Muscle of leg (tissue), 11 donors: Measurements from ENCODE around the gene CMIP. TPM values are rescaled to one million over a fixed set of nuclear protein-coding genes. Genes with fewer than 3 reads are reported as not detected.

Experiments
- DNase-seq: peaks from one replicate; pipeline ENCODE4 v3.0.0; 2013
- H3K27ac ChIP-seq: one replicate; pipeline ENCODE4 v1.5.1; 2013; ENCODE audit warnings: mild to moderate bottlenecking, low read length, control low read depth
- H3K27me3 ChIP-seq: one replicate; pipeline ENCODE4 v1.6.1; 2013; ENCODE audit warnings: low read length; ENCODE audit not compliant: control insufficient read depth, insufficient read depth
- H3K36me3 ChIP-seq: one replicate; pipeline ENCODE4 v1.6.1; 2013; ENCODE audit warnings: low read length; ENCODE audit not compliant: control insufficient read depth, insufficient read depth
- H3K4me1 ChIP-seq: one replicate; pipeline ENCODE4 v1.6.1; 2013; ENCODE audit warnings: low read length; ENCODE audit not compliant: control insufficient read depth, insufficient read depth
- H3K4me3 ChIP-seq: one replicate; pipeline ENCODE4 v1.5.1; 2013; ENCODE audit warnings: low read length, control low read depth
- H3K9me3 ChIP-seq: replicated peaks from 2 replicates; pipeline ENCODE4 v1.6.1; 2013; ENCODE audit warnings: low read depth, low read length; ENCODE audit not compliant: control insufficient read depth
- WGBS: methylation state at CpG from one replicate; pipeline ENCODE4 v1.1.5; 2013; ENCODE audit warnings: missing lambda C conversion rate; ENCODE audit not compliant: insufficient coverage; 5-methylcytosine and 5-hydroxymethylcytosine counted together
- polyA plus RNA-seq, 8 donors: library from polyadenylated mRNA; unstranded; fragments of 120-200 nt; gene quantifications; one replicate each; pipeline versions ENCODE4 v1.2.1 to v1.2.3, GENCODE V29; 2013; ENCODE audit warnings: inconsistent platforms in 1 of 8, low replicate concordance in 1 of 8; ENCODE audit not compliant: insufficient read length in 8 of 8, insufficient read depth in 1 of 8
- total RNA-seq: library from RNA; stranded (reverse); fragments of 120-200 nt; gene quantifications from one replicate; pipeline ENCODE4 v1.2.4, GENCODE V29; 2013

Gene CMIP
- total and polyA plus RNA-seq, 9 donors: 5.5 to 24.3 (median 18.8) TPM

- 77% methylated on average over 25 of the region's 26 CpGs for WGBS
- Histone ChIP-seq H3K4me3 (no peak overlapping the region), H3K4me1 (peaks cover 51% of the 10 kb centered on the region), H3K27ac (no peak overlapping the region), H3K36me3 (no peaks in the 10 kb centered on the region), H3K27me3 (no peaks in the 10 kb centered on the region), H3K9me3 (no peaks in the 10 kb centered on the region)
- no peak for DNase-seq
Observed at GRCh38 chr16:81629034-81629802, 184.6 kb downstream of the CMIP start.

DNA sequence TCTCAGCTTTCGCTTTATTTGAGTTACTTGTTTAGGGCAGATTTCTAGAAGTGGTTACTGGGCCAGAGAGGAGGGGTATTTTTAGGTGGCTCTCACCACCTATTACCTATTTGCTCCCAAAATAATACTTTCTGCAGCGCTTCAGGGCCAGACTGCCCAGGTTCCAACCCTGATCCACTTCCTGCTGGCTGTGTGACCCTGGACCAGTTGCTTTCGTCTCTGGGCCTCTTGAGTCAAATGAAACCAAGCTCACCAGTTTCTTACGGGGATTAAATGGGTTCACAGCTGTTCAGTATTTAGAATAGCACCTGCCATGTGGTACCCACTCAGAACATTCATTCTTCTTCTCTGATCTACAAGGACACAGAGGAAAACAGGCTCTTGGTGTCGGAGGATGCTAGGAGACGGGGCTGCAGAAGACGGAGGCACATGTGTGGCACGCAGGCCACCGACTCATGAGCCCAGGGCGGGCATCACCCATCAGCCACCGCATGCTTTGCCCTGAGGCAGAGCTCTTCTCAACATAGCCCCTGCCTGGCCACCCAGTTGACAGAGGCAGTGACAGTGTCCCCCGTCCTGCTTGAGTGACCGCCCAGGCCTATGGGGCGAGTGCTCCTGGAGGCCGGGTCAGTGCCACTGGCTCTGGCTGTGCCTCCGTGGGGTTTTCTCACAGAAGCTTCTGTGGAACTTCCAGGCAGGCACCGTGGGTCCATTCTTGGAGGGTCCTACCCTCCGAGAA lies 185.5 kb downstream of the CMIP start:
- H3K36me3 ChIP-seq: no peaks in the 10 kb centered on the region
- H3K27me3 ChIP-seq: no peaks in the 10 kb centered on the region
- no peak overlapping the region for H3K4me3 ChIP-seq
- peaks cover 54% of the 10 kb centered on the region for H3K4me1 ChIP-seq
- 90% methylated on average over 14 of the region's 18 CpGs for WGBS
- no peak for DNase-seq
- no peaks in the 10 kb centered on the region for H3K9me3 ChIP-seq
- no peak overlapping the region for H3K27ac ChIP-seq

- H3K27ac ChIP-seq: peak overlapping the region; percentile 7
Observed at GRCh38 chr16:81630635-81631031, 186.0 kb downstream of the CMIP start.

DNA sequence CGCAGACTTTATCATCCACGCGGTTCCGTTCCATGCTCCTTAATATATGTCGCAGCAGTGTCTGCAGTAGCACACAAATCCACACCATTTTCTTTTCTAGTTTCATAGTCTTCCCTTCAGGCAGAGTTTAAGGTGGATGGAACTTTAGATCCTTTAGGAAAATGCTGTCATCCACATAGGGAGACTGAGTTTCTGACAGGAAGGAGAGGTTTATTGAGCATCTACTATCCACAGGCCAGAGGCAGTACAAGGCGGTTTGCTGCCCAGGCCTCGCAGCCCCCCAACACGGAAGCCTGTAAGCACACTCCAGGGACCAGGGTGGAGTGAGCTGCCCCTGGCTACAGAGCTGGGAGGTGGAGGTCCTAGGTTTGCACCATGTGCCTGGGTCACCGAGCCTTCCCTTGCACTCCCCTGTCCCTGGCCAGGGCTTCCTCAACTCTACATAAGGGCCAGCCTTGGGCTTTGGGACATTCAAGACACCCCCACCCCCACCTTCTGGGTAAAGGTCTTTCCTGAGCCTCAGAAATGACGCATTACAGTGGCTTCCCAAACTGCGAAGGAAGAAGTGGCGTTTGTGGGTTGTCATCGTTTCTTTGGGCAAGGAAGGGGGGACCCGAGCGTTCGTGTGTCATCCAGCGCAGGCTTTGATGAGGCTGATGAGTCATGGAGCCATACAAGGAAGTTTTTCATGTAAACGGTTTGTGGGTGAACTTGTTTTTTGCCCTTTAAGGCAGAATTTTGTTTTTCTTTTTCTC lies 188.0 kb downstream of the CMIP start:
- no peaks in the 10 kb centered on the region for H3K27me3 ChIP-seq
- 79% methylated on average over 17 of the region's 18 CpGs for WGBS
- peaks cover 4% of the 10 kb centered on the region for H3K36me3 ChIP-seq
- no peak for DNase-seq
- no peaks in the 10 kb centered on the region for H3K9me3 ChIP-seq
- peaks cover 49% of the 10 kb centered on the region for H3K4me1 ChIP-seq
- H3K27ac ChIP-seq: no peak overlapping the region
- no peak overlapping the region for H3K4me3 ChIP-seq

More at GRCh38 chr16:81630635-81631031, 186.0 kb downstream of the CMIP start:
- Histone ChIP-seq H3K9me3 (no peaks in the 10 kb centered on the region), H3K4me3 (no peak overlapping the region), H3K4me1 (peaks cover 54% of the 10 kb centered on the region), H3K27me3 (no peaks in the 10 kb centered on the region), H3K36me3 (no peaks in the 10 kb centered on the region)
- 38% methylated on average over 3 of the region's 5 CpGs for WGBS
- no peak for DNase-seq

DNA sequence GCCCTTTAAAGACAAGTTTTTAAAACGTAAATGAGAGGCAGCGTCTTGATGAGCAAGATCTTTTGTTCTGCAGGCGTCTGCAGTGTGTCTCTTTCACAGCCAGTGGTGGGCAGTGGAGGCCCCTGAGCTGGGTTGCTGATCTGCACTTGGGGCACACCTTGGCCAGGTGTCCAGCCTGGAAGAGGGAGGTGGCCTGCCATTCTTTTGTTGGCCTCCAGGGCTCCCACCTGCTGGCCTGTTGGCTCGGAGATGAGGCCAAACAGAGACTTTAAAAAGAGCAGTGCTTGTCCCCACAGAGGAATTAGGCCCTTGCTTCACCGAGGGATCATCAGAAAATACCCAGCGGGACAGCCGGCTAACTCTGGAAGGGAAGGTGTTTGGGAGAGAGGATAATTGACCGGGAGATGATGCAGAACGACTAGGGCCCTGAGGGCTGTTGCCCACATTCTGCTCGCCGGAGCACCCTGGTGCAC lies 188.6 kb downstream of the CMIP start:
- Histone ChIP-seq H3K4me1 (peaks cover 51% of the 10 kb centered on the region), H3K27ac (no peak overlapping the region), H3K27me3 (no peaks in the 10 kb centered on the region), H3K36me3 (peaks cover 4% of the 10 kb centered on the region), H3K4me3 (no peak overlapping the region), H3K9me3 (no peaks in the 10 kb centered on the region)
- no peak for DNase-seq
- WGBS: 66% methylated on average over 11 of the region's 11 CpGs

- Histone ChIP-seq H3K4me3 (no peak overlapping the region), H3K4me1 (peaks cover 58% of the 10 kb centered on the region), H3K27me3 (no peaks in the 10 kb centered on the region), H3K27ac (no peak overlapping the region), H3K9me3 (no peaks in the 10 kb centered on the region), H3K36me3 (peaks cover 4% of the 10 kb centered on the region)
- DNase-seq: no peak
- WGBS: 56% methylated on average over 5 of the region's 8 CpGs
Observed at GRCh38 chr16:81633680-81634379, 189.2 kb downstream of the CMIP start.

DNA sequence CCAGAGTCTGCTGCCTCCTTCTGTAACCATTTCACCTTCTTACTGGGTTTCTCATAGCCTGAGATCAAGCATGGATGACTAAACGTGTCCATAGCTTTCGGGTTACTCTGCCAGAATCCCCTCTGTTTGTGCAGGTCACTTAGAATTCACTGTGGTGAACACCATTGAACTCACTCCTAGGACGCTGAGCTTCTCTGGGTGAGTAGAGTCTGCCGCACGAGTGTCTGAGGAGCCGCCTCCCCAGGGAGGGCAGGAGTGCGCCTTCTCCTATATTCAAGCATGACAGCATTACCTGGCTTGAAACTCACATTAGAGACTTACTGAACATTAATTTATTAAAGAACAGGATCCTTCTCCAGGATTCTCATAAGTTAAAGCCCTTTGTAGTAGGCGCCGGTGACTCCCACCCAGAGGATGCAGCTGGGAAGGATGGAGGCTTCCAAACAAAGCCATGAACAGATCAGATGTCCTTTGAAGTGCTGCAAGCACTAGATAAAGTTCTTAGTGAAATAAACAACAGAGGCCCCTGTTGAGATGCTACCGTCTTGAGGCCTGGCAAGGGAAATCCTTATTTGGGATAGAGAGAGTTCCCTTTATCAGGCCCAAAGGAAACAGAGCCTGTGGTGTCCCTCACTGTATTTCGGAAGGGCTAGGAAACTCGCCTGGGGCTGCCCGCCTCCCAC lies 189.9 kb downstream of the CMIP start:
- peaks cover 4% of the 10 kb centered on the region for H3K36me3 ChIP-seq
- H3K27me3 ChIP-seq: no peaks in the 10 kb centered on the region
- no peaks in the 10 kb centered on the region for H3K9me3 ChIP-seq
- H3K4me1 ChIP-seq: peaks cover 59% of the 10 kb centered on the region
- no peak for DNase-seq
- WGBS: 38% methylated on average over 7 of the region's 13 CpGs
- no peak overlapping the region for H3K4me3 ChIP-seq
- H3K27ac ChIP-seq: peak overlapping the region; percentile 35

DNA sequence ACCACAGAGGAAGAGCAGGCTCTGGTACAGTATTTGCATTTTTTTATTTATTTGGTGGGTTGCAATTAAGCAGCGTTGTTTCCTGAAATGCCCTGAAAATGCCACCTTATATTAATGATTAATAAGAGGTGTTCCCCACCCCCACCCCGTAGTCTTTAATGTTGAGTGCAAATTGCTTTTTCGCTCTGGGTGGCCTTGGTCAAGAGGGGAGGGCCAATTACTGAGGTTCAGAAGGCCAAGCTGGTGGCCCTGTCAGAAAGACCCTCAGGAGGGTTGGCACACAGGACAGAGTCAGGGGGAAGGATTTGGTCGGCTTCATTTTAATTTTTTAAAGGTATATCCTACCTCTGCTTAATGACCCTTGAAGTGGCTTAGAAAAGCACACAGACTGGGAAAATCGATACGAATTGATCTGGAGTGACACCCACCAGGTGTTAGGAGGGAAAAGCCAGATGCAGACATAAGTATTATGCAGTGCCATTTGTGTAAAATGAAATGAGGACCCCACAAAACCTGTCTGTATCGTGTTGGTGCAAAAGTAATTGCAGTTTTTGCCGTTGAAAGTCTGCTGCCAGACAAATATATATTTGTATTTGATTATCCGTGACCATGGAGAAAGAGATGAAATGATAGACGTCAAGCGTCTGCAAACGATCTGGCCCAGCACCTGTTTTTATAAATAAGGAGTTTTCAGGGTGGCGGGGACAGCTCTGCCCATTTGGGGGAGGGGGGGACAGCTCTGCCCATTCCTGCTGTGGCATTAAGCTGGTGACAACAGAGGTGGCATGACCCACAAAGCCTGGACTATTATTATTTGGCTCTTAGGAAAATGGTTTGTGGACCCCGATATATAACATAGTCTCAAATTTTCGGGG lies 190.7 kb downstream of the CMIP start:
- no peaks in the 10 kb centered on the region for H3K9me3 ChIP-seq
- DNase-seq: no peak
- H3K27ac ChIP-seq: peak overlapping the region; percentile 35
- WGBS: 77% methylated on average over 11 of the region's 15 CpGs
- H3K36me3 ChIP-seq: peaks cover 4% of the 10 kb centered on the region
- no peaks in the 10 kb centered on the region for H3K27me3 ChIP-seq
- H3K4me3 ChIP-seq: no peak overlapping the region
- H3K4me1 ChIP-seq: peaks cover 55% of the 10 kb centered on the region
